Measurements from ENCODE around the gene NTSR2.

GRCh38 chr2:11712866-11713265, 42.9 kb upstream of the NTSR2 start:
- TF ChIP-seq CTCF (IDR thresholded peaks at IDR 0.05) (no peak), POLR2A (IDR thresholded peaks at IDR 0.05) (no peak)
